LNCAP (cell line): ENCODE results near the gene TMEM178B.

ENCODE experiments used
- CTCF ChIP-seq: fragments of 450-650 bp; IDR thresholded peaks from 2 replicates; pipeline ENCODE4 v1.5.1; 2017; ENCODE audit warnings: mild to moderate bottlenecking

TMEM178B gene

GRCh38 chr7:141167381-141167964, 93.6 kb downstream of the TMEM178B start:
- TF ChIP-seq CTCF, result no peak

- no peak for TF ChIP-seq CTCF
Measured at GRCh38 chr7:141178486-141179135, 104.7 kb downstream of the TMEM178B start.

- no peak for TF ChIP-seq CTCF
Measured at GRCh38 chr7:141181812-141182211, 107.9 kb downstream of the TMEM178B start.

GRCh38 chr7:141184532-141185190, 110.8 kb downstream of the TMEM178B start:
- no peak for TF ChIP-seq CTCF

GRCh38 chr7:141185369-141185967, 111.6 kb downstream of the TMEM178B start:
- TF ChIP-seq CTCF, result no peak

GRCh38 chr7:141189231-141189630, 115.4 kb downstream of the TMEM178B start:
- TF ChIP-seq CTCF, result no peak

GRCh38 chr7:141190495-141190894, 116.6 kb downstream of the TMEM178B start:
- TF ChIP-seq CTCF, result no peak
